VCaP (cell line): ENCODE measurements around the gene GPRIN2.

Experiments
- H3K27ac ChIP-seq: fragments of 450-650 bp; 2 replicates; pipeline ENCODE4 v1.5.1; 2017
- CTCF ChIP-seq: fragments of 450-650 bp; conservative IDR thresholded peaks from 2 replicates; pipeline ENCODE4 v1.5.1; 2017; ENCODE audit warnings: mild to moderate bottlenecking, moderate library complexity

Gene GPRIN2

GRCh38 chr10:46542567-46543465, 13.6 kb downstream of the GPRIN2 start:
- TF ChIP-seq CTCF = no peak
- H3K27ac ChIP-seq = no peak overlapping the region

GRCh38 chr10:46541735-46542566, 14.5 kb downstream of the GPRIN2 start:
- TF ChIP-seq CTCF = no peak
- no peak overlapping the region for H3K27ac ChIP-seq

GRCh38 chr10:46541017-46541661, 15.3 kb downstream of the GPRIN2 start:
- peak; percentile 61 for TF ChIP-seq CTCF
- no peak overlapping the region; the same call in 1 of the 2 replicates for H3K27ac ChIP-seq

GRCh38 chr10:46540412-46541016, 15.9 kb downstream of the GPRIN2 start:
- H3K27ac ChIP-seq = no peak overlapping the region; the same call in 1 of the 2 replicates
- no peak for TF ChIP-seq CTCF

GRCh38 chr10:46539596-46540411, 16.7 kb downstream of the GPRIN2 start:
- no peak overlapping the region for H3K27ac ChIP-seq
- TF ChIP-seq CTCF = no peak

- TF ChIP-seq CTCF = no peak
These were observed 17.6 kb downstream of the GPRIN2 start for GRCh38 chr10:46538717-46539426.

More at GRCh38 chr10:46538717-46539426, 17.6 kb downstream of the GPRIN2 start:
- no peak overlapping the region for H3K27ac ChIP-seq
